GM10266 (cell line): ENCODE data around the gene GFOD2.

Experiments
- DNase-seq: peaks from one replicate; pipeline ENCODE4 v3.0.0; 2012; ENCODE audit errors: extremely low spot score
- CTCF ChIP-seq: IDR thresholded peaks from 2 replicates; pipeline ENCODE4 v1.5.1; 2012; ENCODE audit warnings: mild to moderate bottlenecking, low read depth; ENCODE audit not compliant: control insufficient read depth, insufficient read depth; ENCODE audit errors: missing control alignments

The GFOD2 gene

DNA sequence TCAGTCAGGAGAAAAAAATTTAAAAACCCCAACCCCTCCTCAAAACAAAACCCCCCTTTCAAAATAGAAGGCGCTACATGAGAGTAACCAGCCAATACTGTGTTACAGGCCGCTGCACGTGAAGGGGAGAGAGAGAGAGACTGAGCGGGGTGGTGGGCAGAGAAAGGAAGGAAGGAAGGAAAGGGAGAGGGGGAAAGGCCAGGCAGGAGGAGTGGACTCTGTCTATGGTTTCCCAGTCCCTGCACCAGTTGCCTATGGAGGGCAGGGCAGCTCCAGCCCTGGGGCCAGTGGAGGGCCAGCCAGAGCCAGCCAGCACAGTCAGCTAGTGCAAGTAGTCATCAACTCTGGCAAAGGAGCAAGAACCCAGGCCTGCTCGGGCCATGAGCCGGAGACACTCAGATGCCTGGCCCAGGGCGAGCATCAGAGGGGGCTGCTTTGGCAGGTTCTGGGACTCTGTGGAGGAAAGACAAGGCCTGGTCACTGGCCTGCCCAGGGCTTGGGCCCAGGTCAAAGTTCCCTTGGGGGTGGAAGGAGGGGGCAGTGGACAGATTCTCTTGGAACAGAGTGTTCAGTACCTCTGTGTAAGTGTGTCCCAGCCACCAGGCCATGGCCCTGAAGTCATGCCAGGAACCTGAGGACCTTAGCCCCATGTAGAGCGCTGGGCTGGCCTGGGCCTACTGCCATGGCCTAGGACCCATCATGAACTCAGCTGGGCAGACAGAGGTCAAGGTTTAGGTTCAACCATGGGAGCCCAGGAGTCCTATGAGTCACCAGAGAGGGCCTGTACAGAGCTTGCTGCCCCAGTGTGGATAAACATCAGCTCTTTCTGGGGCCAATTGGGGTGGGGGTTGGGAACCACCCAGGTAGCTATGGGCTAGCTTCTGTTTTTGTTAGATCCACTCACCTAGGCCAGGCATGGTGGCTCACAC, 7.3 kb upstream of the GFOD2 start:
- DNase-seq, result no peak
- no peak for TF ChIP-seq CTCF

GRCh38 chr16:67723911-67724305, 4.8 kb upstream of the GFOD2 start:
- no peak for TF ChIP-seq CTCF
- no peak for DNase-seq

DNA sequence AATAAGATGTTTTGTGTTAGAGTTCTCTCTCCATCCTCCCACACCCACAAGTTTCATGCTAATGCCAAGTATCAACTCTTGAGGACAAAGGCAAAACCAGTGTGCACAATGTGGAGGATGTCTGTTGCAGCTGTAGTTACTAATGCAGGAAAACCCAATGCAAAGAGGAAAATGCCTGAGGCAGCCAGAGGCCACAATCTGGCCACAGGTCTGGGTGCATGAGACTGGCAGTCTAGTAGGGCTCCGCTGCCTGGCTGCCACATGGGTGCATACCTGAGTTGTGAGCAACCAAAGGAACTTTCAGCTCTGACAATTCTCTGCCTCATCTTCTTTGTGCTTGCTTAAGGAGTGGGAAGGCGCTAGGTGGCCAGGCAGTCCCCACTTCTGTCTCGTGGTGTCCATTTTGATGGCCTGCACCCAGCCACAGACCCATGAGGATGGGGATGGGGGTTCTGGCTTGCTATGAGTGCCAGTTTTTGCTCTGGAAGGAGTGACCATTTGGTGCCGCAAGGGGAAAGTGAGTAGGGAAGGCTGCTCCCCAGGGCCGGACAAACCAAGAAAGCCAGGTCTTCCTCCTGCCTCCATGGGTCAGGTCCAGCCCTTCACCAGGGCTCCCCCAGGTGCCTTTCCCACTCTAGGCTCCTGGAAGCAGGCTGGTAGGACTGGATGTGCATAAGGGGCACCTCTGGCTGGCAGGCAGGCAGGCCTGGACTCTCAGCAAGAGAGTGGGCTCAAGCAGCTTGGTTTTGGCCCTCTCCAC, 4.2 kb upstream of the GFOD2 start:
- DNase-seq, result no peak
- TF ChIP-seq CTCF, result no peak

DNA sequence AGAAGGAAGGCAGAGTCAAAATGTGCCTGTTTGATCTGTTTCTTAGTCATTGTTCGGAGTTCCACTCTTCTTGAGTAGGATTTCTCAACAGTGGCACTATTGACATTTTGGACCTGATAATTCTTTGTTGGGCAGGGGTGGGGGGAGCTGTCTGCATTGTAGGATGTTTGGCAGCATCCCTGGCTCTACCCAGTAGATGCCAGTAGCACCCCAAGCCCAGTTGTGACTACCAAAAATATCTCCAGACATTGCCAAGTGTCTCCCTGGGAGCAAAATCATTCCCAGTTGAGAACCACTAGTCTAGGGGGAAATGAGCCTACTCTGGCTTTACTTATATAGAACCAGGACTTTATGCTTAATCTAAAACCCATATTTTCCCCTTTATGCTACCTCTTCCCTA, 1.1 kb upstream of the GFOD2 start:
- no peak for TF ChIP-seq CTCF
- no peak for DNase-seq

DNA sequence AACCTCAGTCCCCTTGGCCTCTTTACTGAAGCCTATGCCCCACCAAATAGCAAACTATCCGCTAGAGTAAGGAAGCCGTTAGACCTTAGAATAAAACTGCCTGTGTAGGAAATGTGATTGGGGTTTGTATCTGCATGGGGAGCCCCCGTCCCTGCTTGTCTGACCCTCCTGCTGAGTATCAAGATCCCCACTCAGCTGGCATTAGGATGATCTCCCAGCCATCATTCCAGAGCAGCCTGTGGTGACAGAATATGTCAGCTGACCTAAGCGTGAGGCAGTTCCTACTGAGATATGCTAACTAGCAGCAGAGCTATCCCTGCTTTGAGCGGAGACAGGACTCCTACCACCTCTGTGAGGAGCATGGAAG, 645 bp upstream of the GFOD2 start:
- TF ChIP-seq CTCF, result no peak
- DNase-seq, result peak; percentile 48

- no peak for TF ChIP-seq CTCF
- peak; percentile 51 for DNase-seq
Measured at GRCh38 chr16:67718668-67719047, 458 bp downstream of the GFOD2 start.

- DNase-seq, result no peak
- TF ChIP-seq CTCF, result no peak
Measured at GRCh38 chr16:67716097-67716496, 3.0 kb downstream of the GFOD2 start.
